Glomerular visceral epithelial cell (primary cell): ENCODE results near the gene RBMS3.
A peak's percentile ranks its signal among the peaks of the same experiment; 100 is the strongest.
"Not testable (repeated sequence)": the region's sequence is repeated elsewhere in the genome, so short reads cannot be mapped to it uniquely, and the experiment has no call there.

Source experiments
- DNase-seq: peaks from one replicate; pipeline ENCODE4 v3.0.0-alpha.2; 2016; ENCODE audit errors: extremely low spot score

The RBMS3 gene

GRCh38 chr3:29618395-29619282 lies 337.8 kb downstream of the RBMS3 start:
- DNase-seq: no peak

GRCh38 chr3:29619676-29620075 lies 338.8 kb downstream of the RBMS3 start:
- DNase-seq: no peak

GRCh38 chr3:29627136-29628117 lies 346.6 kb downstream of the RBMS3 start:
- DNase-seq: no peak

GRCh38 chr3:29628795-29629194 lies 347.9 kb downstream of the RBMS3 start:
- no peak for DNase-seq

- DNase-seq: no peak
Measured at GRCh38 chr3:29635888-29636287, 355.0 kb downstream of the RBMS3 start.

GRCh38 chr3:29637068-29637467 lies 356.2 kb downstream of the RBMS3 start:
- DNase-seq: no peak

GRCh38 chr3:29639578-29640290 lies 358.9 kb downstream of the RBMS3 start:
- DNase-seq: peak; percentile 9

GRCh38 chr3:29642393-29643033 lies 361.6 kb downstream of the RBMS3 start:
- DNase-seq: peak; percentile 77

- DNase-seq: no peak
Measured at GRCh38 chr3:29643034-29643425, 362.2 kb downstream of the RBMS3 start.

- no peak for DNase-seq
Measured at GRCh38 chr3:29644261-29644660, 363.4 kb downstream of the RBMS3 start.

- no peak for DNase-seq
Measured at GRCh38 chr3:29644956-29645636, 364.2 kb downstream of the RBMS3 start.

GRCh38 chr3:29646043-29646442 lies 365.2 kb downstream of the RBMS3 start:
- DNase-seq: no peak

- DNase-seq: peak; percentile 49
Measured at GRCh38 chr3:29649815-29650547, 369.1 kb downstream of the RBMS3 start.

GRCh38 chr3:29653680-29654079 lies 372.8 kb downstream of the RBMS3 start:
- no peak for DNase-seq

- DNase-seq: no peak
Measured at GRCh38 chr3:29655015-29655747, 374.3 kb downstream of the RBMS3 start.

GRCh38 chr3:29665688-29666087 lies 384.8 kb downstream of the RBMS3 start:
- DNase-seq: no peak

GRCh38 chr3:29668233-29668632 lies 387.4 kb downstream of the RBMS3 start:
- no peak for DNase-seq

GRCh38 chr3:29668728-29669127 lies 387.9 kb downstream of the RBMS3 start:
- DNase-seq: no peak

- not testable (repeated sequence) for DNase-seq
Measured at GRCh38 chr3:29670476-29670875, 389.6 kb downstream of the RBMS3 start.
